HCT116 (cell line): ENCODE data around the gene TPGS1. TPM values are rescaled to one million over a fixed set of nuclear protein-coding genes. Genes with fewer than 3 reads are reported as not detected.

Source experiments
- ATAC-seq: fragments of 200-7000 bp; cut with Tn5 transposase; 2 replicates; pipeline ENCODE4 v1.9.1; 2020; ENCODE audit warnings: mild to moderate bottlenecking, moderate library complexity
- BruUV-seq: library from RNA; stranded (reverse); fragments of 400-500 nt; replicated peaks from 2 replicates; lab custom pipeline; 2021; lab: Mats Ljungman, UMichigan
- CTCF ChIA-PET: fragments of 300-600 bp; sonication (Branson Sonifier 250); formaldehyde crosslinking; loops from one replicate; lab custom pipeline; 2021; ENCODE audit warnings: antibody characterized with exemption; lab: Charles Lee
- POLR2A ChIA-PET: fragments of 300-600, 350-600 bp; sonication (Branson Sonifier 250); formaldehyde crosslinking; loops from one replicate; lab custom pipeline; 2021; ENCODE audit warnings: antibody characterized with exemption; lab: Charles Lee
- RAD21 ChIA-PET, 2 experiments: fragments of 300-600 bp; sonication (Branson Sonifier 250); formaldehyde crosslinking; loops; one replicate each; lab custom pipeline; 2023; ENCODE audit warnings: low total read pairs in 2 of 2; ENCODE audit not compliant: uncharacterized antibody in 2 of 2, unreplicated experiment in 2 of 2, low non-redundant PET in 1 of 2; lab: Charles Lee
- DNase-seq: peaks from one replicate; pipeline ENCODE4 v3.0.0-alpha.2; 2010; ENCODE audit warnings: low read depth, low spot score
- H2AFZ ChIP-seq: fragments of 200-600 bp; shearing (Covaris generic), sonication (generic); 2 replicates; pipeline ENCODE4 v1.6.1; 2017; ENCODE audit warnings: low read depth, mixed run types, mixed read lengths, antibody characterized with exemption, low read length; ENCODE audit not compliant: poor library complexity, severe bottlenecking
- H3K27ac ChIP-seq: 2 replicates; pipeline ENCODE4 v1.5.1; 2012; ENCODE audit warnings: low read depth, low read length
- H3K27me3 ChIP-seq: fragments of 200-600 bp; sonication (generic); 2 replicates; pipeline ENCODE4 v1.6.1; 2016; ENCODE audit warnings: mixed run types, low read length, mixed read lengths; ENCODE audit not compliant: insufficient read depth
- H3K36me3 ChIP-seq, 2 experiments: fragments of 200-500 bp in 1 of 2; fragments of 200-600 bp in 1 of 2; sonication (Bioruptor generic) in 1 of 2; sonication (generic) in 1 of 2; 2 replicates each; pipeline versions ENCODE4 v1.5.1 to v1.6.1; 2014 to 2016; ENCODE audit warnings: low read length in 2 of 2, inconsistent platforms in 1 of 2, mixed read lengths in 1 of 2, mixed run types in 1 of 2; ENCODE audit not compliant: insufficient read depth in 2 of 2, control insufficient read depth in 1 of 2
- H3K4me1 ChIP-seq, 2 experiments: fragments of 200-600 bp in 1 of 2; sonication (generic) in 1 of 2; 2 replicates each; pipeline versions ENCODE4 v1.5.1 to v1.6.1; 2012 to 2017; ENCODE audit warnings: low read length in 2 of 2, inconsistent platforms in 1 of 2, mild to moderate bottlenecking in 1 of 2, mixed read lengths in 1 of 2, mixed run types in 1 of 2, moderate library complexity in 1 of 2; ENCODE audit not compliant: insufficient read depth in 2 of 2, control insufficient read depth in 1 of 2
- H3K4me2 ChIP-seq: fragments of 200-600 bp; sonication (generic); 2 replicates; pipeline ENCODE4 v1.6.1; 2017; ENCODE audit warnings: mixed run types, low read length, mixed read lengths
- H3K4me3 ChIP-seq, 2 experiments: fragments of 200-600 bp in 1 of 2; sonication (generic) in 1 of 2; replicated peaks in 1 of 2; 2 replicates each; pipeline ENCODE4 v1.5.1; 2011 to 2016; ENCODE audit warnings: low read length in 2 of 2, control low read depth in 1 of 2, low read depth in 1 of 2, mild to moderate bottlenecking in 1 of 2, mixed read lengths in 1 of 2, mixed run types in 1 of 2
- H3K79me2 ChIP-seq: fragments of 200-600 bp; sonication (generic); 2 replicates; pipeline ENCODE4 v1.6.1; 2017; ENCODE audit warnings: mild to moderate bottlenecking, mixed run types, low read length, moderate library complexity, mixed read lengths; ENCODE audit not compliant: insufficient read depth
- H3K9ac ChIP-seq: fragments of 200-600 bp; sonication (generic); 2 replicates; pipeline ENCODE4 v1.6.1; 2016; ENCODE audit warnings: low read length, mixed read lengths
- H3K9me2 ChIP-seq: fragments of 200-600 bp; sonication (generic), shearing (Covaris generic); 2 replicates; pipeline ENCODE4 v1.6.1; 2017; ENCODE audit warnings: mixed run types, mild to moderate bottlenecking, moderate library complexity; ENCODE audit not compliant: insufficient read depth
- H3K9me3 ChIP-seq, 2 experiments: fragments of 200-500 bp in 1 of 2; fragments of 200-600 bp in 1 of 2; sonication (Bioruptor generic) in 1 of 2; sonication (generic) in 1 of 2; 2 replicates each; pipeline ENCODE4 v1.6.1; 2014 to 2017; ENCODE audit warnings: low read length in 2 of 2, mixed read lengths in 2 of 2, inconsistent platforms in 1 of 2, low read depth in 1 of 2, mild to moderate bottlenecking in 1 of 2, mixed run types in 1 of 2, moderate library complexity in 1 of 2; ENCODE audit not compliant: control insufficient read depth in 1 of 2, insufficient read depth in 1 of 2
- H4K20me1 ChIP-seq: fragments of 200-600 bp; sonication (generic), shearing (Covaris generic); 2 replicates; pipeline ENCODE4 v1.6.1; 2017; ENCODE audit warnings: mixed run types, mild to moderate bottlenecking, moderate library complexity; ENCODE audit not compliant: insufficient read depth
- CTCF ChIP-seq, 3 experiments: fragments of 200-600 bp in 1 of 3; sonication (generic) in 1 of 3; IDR thresholded peaks in 2 of 3; conservative IDR thresholded peaks in 1 of 3; 2 replicates each; pipeline ENCODE4 v1.5.1; 2012 to 2017; ENCODE audit warnings: low read depth in 2 of 3, low read length in 2 of 3, antibody characterized with exemption in 1 of 3, borderline replicate concordance in 1 of 3, control low read depth in 1 of 3, mild to moderate bottlenecking in 1 of 3, mixed read lengths in 1 of 3, mixed run types in 1 of 3, moderate library complexity in 1 of 3; ENCODE audit not compliant: insufficient read depth in 1 of 3
- EGR1 ChIP-seq: IDR thresholded peaks from 2 replicates; pipeline ENCODE4 v1.6.1; 2012; ENCODE audit warnings: low read depth
- ELF1 ChIP-seq: IDR thresholded peaks from 2 replicates; pipeline ENCODE4 v1.6.1; 2012; ENCODE audit warnings: low read depth, borderline replicate concordance
- EZH2 ChIP-seq: fragments of 200-600 bp; sonication (generic); IDR thresholded peaks from 2 replicates; pipeline ENCODE4 v1.6.1; 2017; ENCODE audit warnings: antibody characterized with exemption, mixed run types
- EZH2phosphoT487 ChIP-seq: fragments of 200-600 bp; IDR thresholded peaks from 2 replicates; pipeline ENCODE4 v1.6.1; 2018; ENCODE audit warnings: antibody characterized with exemption, borderline replicate concordance
- POLR2A ChIP-seq: IDR thresholded peaks from 2 replicates; pipeline ENCODE4 v1.7.0; 2011; ENCODE audit warnings: borderline replicate concordance; ENCODE audit not compliant: insufficient read depth, insufficient read length; ENCODE audit errors: extremely low read depth
- POLR2AphosphoS5 ChIP-seq: IDR thresholded peaks from 2 replicates; pipeline ENCODE4 v1.6.1; 2011; ENCODE audit warnings: mild to moderate bottlenecking, low read depth, low read length, moderate library complexity
- REST ChIP-seq: IDR thresholded peaks from 2 replicates; pipeline ENCODE4 v1.6.1; 2012; ENCODE audit warnings: low read depth
- SRF ChIP-seq: IDR thresholded peaks from 2 replicates; pipeline ENCODE4 v1.6.1; 2012; ENCODE audit warnings: low read depth
- TCF7L2 ChIP-seq: IDR thresholded peaks from 2 replicates; pipeline ENCODE4 v1.7.0; 2011; ENCODE audit warnings: borderline replicate concordance, inconsistent platforms; ENCODE audit not compliant: insufficient read depth, insufficient read length; ENCODE audit errors: extremely low read depth
- ZFX ChIP-seq: fragments of 450-650 bp; IDR thresholded peaks from 2 replicates; pipeline ENCODE4 v1.6.1; 2017
- intact Hi-C: fragments of 100-400 bp; cut with micrococcal nuclease; formaldehyde crosslinking; loops from 2 replicates; pipeline ENCODE4 v1.10.0; 2022
- total RNA-seq: library from RNA; stranded (reverse); gene quantifications from one replicate; pipeline ENCODE4 v1.2.1, GENCODE V29; 2021; ENCODE audit not compliant: unreplicated experiment

Gene TPGS1
- total RNA-seq, 1 experiment from 2014 or later = 19.1 TPM

- Histone ChIP-seq H3K9ac (no peak overlapping the region), H3K36me3 (no peaks in the 10 kb centered on the region)
- DNase-seq = no peak
- ChIA-PET RAD21 (no interaction called here), POLR2A (no interaction called here)
- ATAC-seq = no peak; the same call in 1 of the 2 replicates
- TF ChIP-seq EZH2phosphoT487 (no peak), CTCF (IDR thresholded peaks at IDR 0.05 in 2 of 3, conservative IDR thresholded peaks at IDR 0.05 in 1 of 3; ENCODE audit: borderline replicate concordance in 1 of 3, insufficient read depth in 1 of 3, low read depth in 2 of 3, low read length in 2 of 3) (0 out of 6 replicates have a peak, but pooled peaks of 1 of the 3 experiments have one; percentile 12)
- TF ChIP-seq, all 23 proteins: peak for 1
- Histone ChIP-seq H3K9me3 (peaks cover 0 to 15% of the 10 kb centered on the region in 2 experiments; a peak in 1 of 4 replicates), H3K27ac (no peak overlapping the region), H3K4me3 (no peak overlapping the region), H3K4me2 (no peak overlapping the region), H3K79me2 (no peaks in the 10 kb centered on the region), H3K4me1 (0 out of 4 replicates have a peak, but pooled peaks cover 0 to 1% of the 10 kb centered on the region in 2 experiments), H4K20me1 (no peaks in the 10 kb centered on the region), H3K9me2 (no peaks in the 10 kb centered on the region), H3K27me3 (no peaks in the 10 kb centered on the region), H2AFZ (no peak overlapping the region)
- CTCF ChIA-PET = no interaction called here
- no TSS peak for BruUV-seq
- intact Hi-C loops = no loop called here
These were observed 24.9 kb upstream of the TPGS1 start for GRCh38 chr19:482186-483041.

- ChIA-PET CTCF (no interaction called here), RAD21 (no interaction called here), POLR2A (no interaction called here)
- Histone ChIP-seq H3K9me2 (no peaks in the 10 kb centered on the region), H2AFZ (no peak overlapping the region), H3K9me3 (peaks cover 0 to 15% of the 10 kb centered on the region in 2 experiments; a peak in 1 of 4 replicates), H3K79me2 (no peaks in the 10 kb centered on the region), H4K20me1 (no peaks in the 10 kb centered on the region), H3K36me3 (no peaks in the 10 kb centered on the region), H3K27ac (no peak overlapping the region), H3K9ac (no peak overlapping the region), H3K4me1 (peaks cover 2 to 5% of the 10 kb centered on the region in 2 experiments; a peak in 2 of 4 replicates), H3K4me2 (no peak overlapping the region), H3K27me3 (no peaks in the 10 kb centered on the region), H3K4me3 (no peak overlapping the region)
- no TSS peak for BruUV-seq
- DNase-seq = no peak
- ATAC-seq = no peak
- TF ChIP-seq TCF7L2 (no peak), POLR2A (no peak), ELF1 (no peak), SRF (no peak), EZH2 (no peak), EGR1 (no peak), POLR2AphosphoS5 (no peak), REST (no peak), ZFX (no peak)
- intact Hi-C loops = no loop called here
These were observed 23.8 kb upstream of the TPGS1 start for GRCh38 chr19:483332-484072.
